ENCODE measurements around the gene AGBL2.
"Not testable (repeated sequence)": the region's sequence is repeated elsewhere in the genome, so short reads cannot be mapped to it uniquely, and the experiment has no call there.

Gene AGBL2

GRCh38 chr11:47688991-47689390, 26.2 kb downstream of the AGBL2 start:
- no peak for DNase-seq (ENCODE audit: low read depth in 3 of 3)

GRCh38 chr11:47688111-47688510, 27.1 kb downstream of the AGBL2 start:
- no peak for DNase-seq (ENCODE audit: low read depth in 3 of 3)

- not testable (repeated sequence) for DNase-seq (ENCODE audit: low read depth in 3 of 3)
Measured at GRCh38 chr11:47686704-47687103, 28.5 kb downstream of the AGBL2 start.

DNA sequence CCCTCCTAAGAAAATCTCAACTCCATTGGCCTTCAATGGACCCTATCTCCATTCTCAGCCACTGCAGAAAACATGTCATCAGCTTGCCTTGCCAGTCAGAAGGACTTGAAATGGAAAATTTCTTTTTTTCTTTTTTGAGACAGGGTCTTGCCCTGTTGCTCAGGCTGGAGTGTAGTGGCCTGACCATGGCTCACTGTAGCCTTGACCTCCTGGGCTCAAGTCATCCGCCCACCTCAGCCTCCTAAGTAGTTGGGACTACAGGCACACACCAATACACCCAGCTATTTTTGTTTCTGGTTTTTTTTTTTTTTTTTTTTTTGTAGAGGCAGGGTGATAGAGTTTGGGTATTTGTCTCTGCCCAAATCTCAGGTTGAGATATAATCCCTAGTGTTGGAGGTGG, 29.0 kb downstream of the AGBL2 start:
- DNase-seq (ENCODE audit: low read depth in 3 of 3) = no peak

- no peak for DNase-seq (ENCODE audit: low read depth in 3 of 3)
Measured at GRCh38 chr11:47675851-47676250, 39.3 kb downstream of the AGBL2 start.

DNA sequence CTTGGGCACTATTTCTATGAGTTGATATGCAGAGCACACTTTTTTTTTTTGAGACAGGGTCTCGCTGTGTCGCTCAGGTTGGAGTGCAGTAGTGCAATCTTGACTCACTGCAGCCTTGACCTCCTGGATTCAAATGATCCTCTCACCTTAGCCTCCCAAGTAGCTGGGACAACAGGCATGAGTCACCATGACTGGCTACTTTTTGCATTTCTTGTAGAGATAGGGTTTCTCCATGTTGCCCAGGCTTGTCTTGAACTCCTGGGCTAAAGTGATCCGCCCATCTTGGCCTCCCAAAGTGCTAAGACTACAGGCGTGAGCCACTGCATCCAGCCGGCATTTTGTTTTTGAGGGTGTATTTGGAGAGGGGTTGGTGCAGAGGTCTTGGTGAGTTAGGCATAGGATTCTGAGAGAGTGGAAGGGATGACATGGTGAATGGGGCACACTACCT, 42.9 kb downstream of the AGBL2 start:
- no peak for DNase-seq (ENCODE audit: low read depth in 3 of 3)

- no peak for DNase-seq (ENCODE audit: low read depth in 3 of 3)
Measured at GRCh38 chr11:47669856-47670255, 45.3 kb downstream of the AGBL2 start.

DNA sequence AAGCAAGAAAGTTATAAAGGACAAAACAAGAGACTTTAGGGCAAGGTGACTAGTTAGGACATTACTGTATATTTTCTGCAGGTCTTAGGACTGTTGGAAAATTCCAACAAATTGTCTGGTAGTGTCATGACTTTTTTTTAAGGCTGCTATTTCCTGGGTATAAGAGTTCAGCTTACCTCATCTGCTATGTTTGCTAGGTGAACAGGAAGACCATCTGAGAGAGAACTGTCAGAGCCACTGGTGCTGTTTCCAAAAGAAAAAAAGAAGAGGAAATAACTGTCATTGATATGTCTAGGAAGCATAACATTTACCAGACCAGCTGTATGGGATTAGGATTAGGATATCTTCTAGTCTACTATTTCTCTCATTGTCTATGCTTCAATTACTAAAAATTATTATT, 46.5 kb downstream of the AGBL2 start:
- no peak for DNase-seq (ENCODE audit: low read depth in 3 of 3)

DNA sequence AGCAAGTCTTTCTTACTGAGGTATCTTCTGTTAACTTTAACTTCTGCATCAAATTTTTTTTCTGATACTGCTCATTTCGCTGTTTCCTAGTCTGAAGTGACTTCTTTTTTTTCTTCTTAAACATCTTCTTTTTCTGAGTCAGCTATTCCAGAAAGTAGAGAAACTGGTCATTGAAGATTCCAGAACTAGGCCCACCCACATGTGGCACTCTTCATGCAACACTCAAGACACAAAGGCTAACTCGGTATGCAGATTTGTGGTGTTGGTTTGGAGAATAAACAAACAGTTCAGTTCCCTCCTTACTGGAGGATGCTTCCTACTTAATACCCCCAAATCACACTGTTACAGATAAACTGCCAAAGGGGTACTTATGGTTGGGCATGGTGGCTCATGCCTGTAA, 47.6 kb downstream of the AGBL2 start:
- no peak for DNase-seq (ENCODE audit: low read depth in 3 of 3)

DNA sequence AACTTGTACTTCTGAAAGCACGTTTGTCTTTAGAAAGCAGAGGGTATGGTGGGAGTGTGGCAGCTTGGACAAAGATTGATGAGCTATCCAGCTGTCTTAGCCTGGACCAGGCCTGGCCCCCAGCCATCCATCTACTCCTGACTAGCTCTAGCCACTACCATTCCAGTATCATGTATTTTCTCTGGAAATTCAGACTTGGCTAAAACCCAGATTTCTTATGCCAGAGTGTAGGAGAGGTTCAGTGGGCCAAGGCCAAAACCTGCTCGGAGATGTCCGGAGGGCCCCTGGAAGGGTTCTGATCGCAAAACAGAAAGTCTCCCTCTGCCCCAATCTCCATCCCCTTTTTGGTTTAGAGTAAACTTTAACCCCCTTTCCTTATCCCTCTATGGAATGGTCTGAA, 48.0 kb downstream of the AGBL2 start:
- DNase-seq (ENCODE audit: low read depth in 3 of 3) = no peak

- DNase-seq (ENCODE audit: low read depth in 3 of 3) = not testable (repeated sequence)
Measured at GRCh38 chr11:47664936-47665335, 50.2 kb downstream of the AGBL2 start.

DNA sequence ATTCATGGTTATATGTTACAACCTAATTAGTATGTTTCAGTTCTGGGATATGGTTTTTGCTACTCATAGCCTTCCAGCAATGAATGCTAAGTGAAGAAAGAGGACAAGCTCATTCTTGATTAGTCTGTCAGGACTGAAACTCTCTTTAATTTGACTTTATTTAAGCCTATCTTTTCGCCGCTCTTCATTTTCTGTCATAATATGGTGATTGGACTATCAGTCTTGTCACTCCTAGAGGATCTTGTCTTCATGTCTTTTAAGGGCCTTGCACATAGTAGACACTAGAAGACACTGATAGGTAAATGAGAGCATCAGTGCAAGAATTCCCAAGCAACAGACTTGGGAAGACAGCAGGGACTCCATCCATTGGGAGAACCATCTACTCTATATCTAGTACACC, 53.9 kb downstream of the AGBL2 start:
- no peak for DNase-seq (ENCODE audit: low read depth in 3 of 3)

DNA sequence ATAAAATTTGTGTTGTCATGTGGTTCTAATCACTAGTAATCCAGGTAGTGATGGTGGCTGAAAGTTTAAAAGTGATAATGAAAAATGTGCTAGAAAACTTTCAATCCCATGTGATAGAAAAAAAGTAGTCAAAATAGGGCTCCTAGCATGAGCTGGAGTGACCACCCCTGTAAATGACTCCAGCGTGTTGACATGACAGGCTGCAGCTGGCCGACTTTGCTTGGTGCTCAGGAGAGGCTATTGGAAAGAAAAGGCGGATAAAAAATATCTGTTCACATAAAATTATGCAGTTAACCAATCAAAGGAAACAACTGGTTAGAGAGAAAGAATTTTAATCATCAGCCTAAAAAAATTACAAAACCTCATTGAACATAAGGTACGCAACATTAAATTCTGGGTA, 55.9 kb downstream of the AGBL2 start:
- no peak for DNase-seq (ENCODE audit: low read depth in 3 of 3)

DNA sequence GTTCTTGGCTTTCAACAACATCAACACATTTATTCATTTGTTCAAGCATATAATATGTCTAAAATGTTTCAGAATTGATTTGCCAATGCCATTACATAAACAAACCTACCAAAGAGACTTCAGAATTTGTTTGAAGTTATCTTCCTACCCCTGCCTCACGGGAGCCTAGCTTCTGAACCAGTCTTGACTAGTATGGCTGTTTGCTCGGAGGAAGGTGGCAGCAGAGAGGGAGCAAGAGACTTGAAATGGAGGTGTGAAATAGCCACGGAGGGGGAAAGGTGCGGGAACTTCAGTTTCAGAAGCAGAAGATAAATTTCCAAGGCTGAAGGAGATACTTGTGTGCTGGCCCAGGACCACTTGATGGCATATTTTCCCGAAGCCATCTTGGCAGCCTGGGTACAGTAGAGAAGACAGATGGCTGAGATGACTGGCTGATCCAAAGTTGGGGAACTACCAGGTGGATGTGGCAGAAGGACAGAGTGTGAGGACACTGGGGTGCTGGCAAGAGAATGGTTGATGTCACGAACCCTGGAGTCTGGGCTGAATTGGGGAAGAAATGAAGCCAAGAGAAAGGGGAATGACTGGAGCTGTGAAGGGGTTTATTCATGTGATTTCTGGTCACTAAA, 58.8 kb downstream of the AGBL2 start:
- no peak for DNase-seq (ENCODE audit: low read depth in 3 of 3)

GRCh38 chr11:47651818-47652469, 63.2 kb downstream of the AGBL2 start:
- DNase-seq (ENCODE audit: low read depth in 3 of 3) = no peak

DNA sequence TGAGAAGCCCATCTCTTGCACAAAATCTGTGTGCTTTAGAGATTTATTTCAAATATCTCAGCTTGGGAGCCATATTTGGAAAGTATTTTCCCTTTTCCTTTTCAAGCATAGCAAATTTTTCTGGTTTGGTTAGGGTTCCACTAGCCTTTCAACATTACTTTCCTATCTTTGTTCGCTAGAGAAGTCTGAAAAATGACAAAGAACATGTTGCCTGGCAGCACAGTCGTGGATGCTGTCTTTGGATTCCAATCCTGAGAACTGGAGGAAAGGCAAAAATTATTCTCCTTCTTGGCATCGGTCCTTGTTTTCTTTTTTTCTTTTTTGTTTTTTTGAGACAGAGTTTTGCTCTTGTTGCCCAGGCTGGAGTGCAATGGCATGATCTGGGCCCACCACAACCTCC, 65.9 kb downstream of the AGBL2 start:
- DNase-seq (ENCODE audit: low read depth in 3 of 3) = no peak

GRCh38 chr11:47646019-47646418, 69.2 kb downstream of the AGBL2 start:
- DNase-seq (ENCODE audit: low read depth in 3 of 3) = no peak

DNA sequence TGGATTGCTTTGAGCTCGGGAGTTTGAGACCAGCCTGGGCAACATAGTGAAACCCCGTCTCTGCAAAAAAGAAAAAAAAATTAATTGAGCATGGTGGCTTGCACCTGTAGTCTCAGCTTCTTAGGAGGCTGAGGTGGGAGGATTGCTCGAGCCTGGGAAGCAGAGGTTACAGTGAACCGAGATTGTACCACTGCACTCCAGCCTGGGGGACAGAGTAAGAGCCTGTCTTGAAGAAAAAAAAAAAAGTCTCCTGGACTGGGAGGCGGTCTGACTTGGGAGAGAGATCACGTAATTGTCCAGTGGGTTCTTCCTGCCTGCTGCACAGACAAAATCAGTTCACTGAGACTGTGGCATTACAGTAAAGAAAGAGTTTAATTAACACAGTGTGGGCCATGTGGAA, 69.7 kb downstream of the AGBL2 start:
- no peak for DNase-seq (ENCODE audit: low read depth in 3 of 3)

DNA sequence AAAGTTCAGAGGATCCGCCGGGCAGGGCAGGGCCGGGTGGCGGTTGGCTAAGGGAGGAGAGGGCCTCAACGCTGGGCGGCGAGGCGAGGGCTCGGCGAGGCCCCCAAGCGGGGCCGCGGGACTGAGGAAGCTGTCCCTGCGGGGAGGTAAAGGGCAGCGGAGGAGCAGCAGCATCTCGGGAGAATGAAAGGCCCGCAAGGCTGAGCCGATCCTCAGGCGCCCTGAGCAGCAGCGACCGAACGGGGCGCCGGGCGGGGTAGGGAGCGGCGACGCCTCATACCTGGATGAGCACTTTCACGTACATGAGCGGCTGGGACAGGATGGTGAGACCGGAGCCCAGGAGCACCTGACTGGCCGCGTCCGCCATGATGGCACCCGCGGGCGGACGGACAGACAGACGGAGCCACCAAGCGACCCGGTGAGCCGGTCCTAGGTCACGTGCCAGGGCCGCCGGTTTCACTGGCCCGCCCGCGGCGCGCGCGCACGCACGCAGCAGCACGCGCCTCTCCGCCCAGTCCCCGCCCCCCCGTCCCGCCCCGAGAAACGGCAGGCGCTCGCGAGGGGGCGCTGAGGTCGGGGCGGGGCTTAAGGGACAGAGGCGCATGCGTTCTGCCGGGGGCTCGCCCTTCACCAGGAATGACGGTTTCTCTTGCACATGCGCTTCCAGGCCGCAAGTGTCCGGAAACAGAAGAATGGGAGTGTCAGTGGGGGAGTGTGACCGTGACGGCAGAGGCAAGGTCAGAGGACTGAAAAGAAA, 72.9 kb downstream of the AGBL2 start, which contains the start of gene MTCH2:
MTCH2 (minus strand) TSS at position 461 of the 757 bp plus-strand sequence; CDS start at position 367, 94 bp downstream.
- DNase-seq (ENCODE audit: low read depth in 3 of 3) = peak; percentile 88 to 94 (median 93)

DNA sequence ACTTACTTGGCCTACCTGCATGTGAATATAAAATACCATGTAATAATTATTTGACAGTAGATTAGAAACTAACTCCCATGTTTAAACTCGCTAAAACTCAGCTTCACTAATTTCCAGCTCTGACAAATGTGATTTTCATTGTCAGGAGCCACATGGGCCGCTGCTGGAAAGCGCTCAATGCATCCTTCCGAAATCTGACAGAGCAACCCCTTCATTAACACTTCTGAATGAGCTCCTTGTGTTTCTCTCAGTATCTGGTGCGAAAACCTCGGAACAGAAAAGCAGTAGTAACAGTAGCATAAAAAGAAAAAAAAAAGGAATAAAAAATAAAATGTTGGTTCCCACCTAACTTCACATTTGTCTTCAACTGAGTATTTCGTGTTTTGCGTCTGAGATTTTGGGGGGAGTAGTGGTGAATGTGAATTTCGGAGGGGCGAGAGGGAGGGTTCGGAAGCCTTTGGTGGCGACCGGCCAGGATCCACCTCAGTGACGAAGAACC, 73.5 kb downstream of the AGBL2 start:
- no peak for DNase-seq (ENCODE audit: low read depth in 3 of 3)

DNA sequence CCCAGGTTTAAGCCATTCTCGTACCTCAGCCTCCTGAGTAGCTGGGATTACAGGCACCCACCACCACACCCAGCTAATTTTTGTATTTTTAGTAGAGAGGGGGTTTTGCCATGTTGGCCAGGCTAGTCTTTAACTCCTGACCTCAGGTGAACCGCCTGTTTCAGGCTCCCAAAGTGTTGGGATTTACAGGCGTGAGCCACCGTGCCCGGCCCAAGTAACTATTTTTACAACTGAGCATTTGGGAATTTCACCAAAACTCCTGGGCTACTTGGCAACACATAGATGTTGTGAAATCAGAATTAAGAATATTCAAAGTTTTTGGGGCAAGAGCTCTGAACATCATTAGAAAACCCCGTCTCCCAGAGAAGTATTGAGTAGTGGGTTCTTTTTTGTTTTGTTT, 74.7 kb downstream of the AGBL2 start:
- not testable (repeated sequence) for DNase-seq (ENCODE audit: low read depth in 3 of 3)

- DNase-seq (ENCODE audit: low read depth in 3 of 3) = not testable (repeated sequence)
Measured at GRCh38 chr11:47636331-47636730, 78.8 kb downstream of the AGBL2 start.

DNA sequence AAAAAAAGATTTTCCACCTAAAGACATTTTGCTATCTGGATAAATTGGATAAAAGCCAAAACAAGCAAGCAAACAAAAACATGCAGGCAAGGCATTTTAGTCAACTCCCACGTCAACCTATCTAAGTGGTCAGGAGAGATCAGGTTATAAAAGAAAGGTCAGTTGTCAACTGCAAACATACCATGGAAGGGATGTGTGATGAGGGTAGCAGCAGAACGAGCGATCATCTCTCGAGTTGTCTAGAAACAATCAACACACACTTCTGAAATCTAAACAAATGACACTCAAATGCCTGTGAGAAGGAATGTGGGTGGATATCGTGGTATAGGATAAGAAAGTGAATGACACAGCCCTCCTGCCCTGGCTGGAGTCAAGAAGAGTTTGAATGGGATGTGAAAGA, 83.7 kb downstream of the AGBL2 start:
- no peak for DNase-seq (ENCODE audit: low read depth in 3 of 3)
